IPS DF 6.9 (cell line): ENCODE measurements around the gene LIN52.
A peak's percentile ranks its signal among the peaks of the same experiment; 100 is the strongest.

ENCODE experiments used
- DNase-seq: peaks from one replicate; pipeline ENCODE4 v3.0.0-alpha.2; 2013; ENCODE audit warnings: low read depth, low spot score
- H3K27ac ChIP-seq: one replicate; pipeline ENCODE4 v1.5.1; 2013; ENCODE audit warnings: low read length, control low read depth
- H3K27me3 ChIP-seq: 2 replicates; pipeline ENCODE4 v1.6.1; 2013; ENCODE audit warnings: mild to moderate bottlenecking, low read length; ENCODE audit not compliant: control insufficient read depth, insufficient read depth
- H3K36me3 ChIP-seq: 2 replicates; pipeline ENCODE4 v1.6.1; 2013; ENCODE audit warnings: low read length; ENCODE audit not compliant: control insufficient read depth, insufficient read depth
- H3K4me1 ChIP-seq: 2 replicates; pipeline ENCODE4 v1.6.1; 2013; ENCODE audit warnings: low read length; ENCODE audit not compliant: control insufficient read depth, insufficient read depth
- H3K4me3 ChIP-seq: 2 replicates; pipeline ENCODE4 v1.5.1; 2013; ENCODE audit warnings: mild to moderate bottlenecking, low read length
- H3K9me3 ChIP-seq: 2 replicates; pipeline ENCODE4 v1.6.1; 2013; ENCODE audit warnings: low read length, inconsistent platforms; ENCODE audit not compliant: control insufficient read depth, insufficient read depth
- WGBS: extraction: QIAGEN DNeasy Blood & Tissue Kit; methylation state at CpG from one replicate; pipeline ENCODE4 v1.1.7; 2013; ENCODE audit warnings: mixed read lengths, missing lambda C conversion rate; ENCODE audit not compliant: insufficient read length, insufficient coverage; 5-methylcytosine and 5-hydroxymethylcytosine counted together

Gene LIN52

DNA sequence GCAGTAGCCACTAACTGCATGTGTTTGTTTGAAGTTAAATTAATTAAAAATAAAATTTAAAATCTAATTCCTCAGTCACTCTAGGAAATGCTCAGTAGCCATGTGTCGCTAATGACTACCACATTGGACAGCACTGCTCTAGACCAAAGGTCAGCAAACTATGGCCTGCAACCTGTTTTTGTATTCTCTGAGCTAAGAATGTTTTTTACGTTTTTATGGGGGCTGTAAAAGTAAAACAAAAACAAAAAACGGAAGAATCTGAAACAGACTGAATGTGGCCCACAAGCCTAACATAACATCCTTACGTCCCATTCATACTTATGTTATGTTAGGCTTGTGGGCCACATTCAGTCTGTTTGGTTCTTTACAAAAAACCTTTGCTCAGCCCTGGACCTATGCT is 57.8 kb downstream of the LIN52 start:
- no peak overlapping the region for H3K4me3 ChIP-seq
- H3K4me1 ChIP-seq = no peaks in the 10 kb centered on the region
- no peak overlapping the region for H3K27ac ChIP-seq
- DNase-seq = no peak
- WGBS = no CpG with 5 or more reads among the region's 4 CpGs
- H3K27me3 ChIP-seq = no peaks in the 10 kb centered on the region
- H3K36me3 ChIP-seq = no peaks in the 10 kb centered on the region
- no peaks in the 10 kb centered on the region for H3K9me3 ChIP-seq

DNA sequence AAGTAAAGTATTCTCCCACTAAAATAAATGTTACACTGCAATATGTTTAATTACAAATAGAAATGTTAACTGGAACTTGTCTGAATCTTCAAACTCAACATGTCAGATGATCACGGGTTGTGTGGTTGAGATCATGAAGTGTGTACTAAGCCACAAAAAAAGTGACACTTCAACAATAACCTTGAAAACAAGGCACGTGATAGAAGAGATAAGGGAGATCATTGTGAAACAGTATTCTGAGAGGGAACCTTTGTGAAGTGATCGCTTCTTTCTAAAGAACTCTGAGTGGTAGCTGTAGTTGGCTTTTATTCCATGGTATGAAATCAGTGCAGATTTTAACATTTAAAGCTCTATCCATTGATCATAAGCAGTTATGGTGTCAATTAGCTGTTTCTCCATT is 60.0 kb downstream of the LIN52 start:
- Histone ChIP-seq H3K36me3 (no peaks in the 10 kb centered on the region), H3K27me3 (no peaks in the 10 kb centered on the region), H3K4me1 (no peaks in the 10 kb centered on the region), H3K4me3 (no peak overlapping the region), H3K27ac (no peak overlapping the region), H3K9me3 (no peaks in the 10 kb centered on the region)
- WGBS = no CpG with 5 or more reads among the region's 3 CpGs
- DNase-seq = no peak

- Histone ChIP-seq H3K36me3 (no peaks in the 10 kb centered on the region), H3K4me1 (no peaks in the 10 kb centered on the region), H3K9me3 (no peaks in the 10 kb centered on the region), H3K27me3 (no peaks in the 10 kb centered on the region), H3K27ac (no peak overlapping the region), H3K4me3 (no peak overlapping the region)
- DNase-seq = no peak
- WGBS = no CpG with 5 or more reads among the region's 1 CpG
These were observed 62.8 kb downstream of the LIN52 start for GRCh38 chr14:74147571-74147970.

- DNase-seq = no peak
- H3K27ac ChIP-seq = no peak overlapping the region
- H3K36me3 ChIP-seq = no peaks in the 10 kb centered on the region
- WGBS = no CpG with 5 or more reads among the region's 2 CpGs
- no peaks in the 10 kb centered on the region for H3K27me3 ChIP-seq
- no peaks in the 10 kb centered on the region for H3K9me3 ChIP-seq
- H3K4me3 ChIP-seq = no peak overlapping the region
- no peaks in the 10 kb centered on the region for H3K4me1 ChIP-seq
These were observed 63.9 kb downstream of the LIN52 start for GRCh38 chr14:74148705-74149104.

GRCh38 chr14:74155287-74155686 is 70.5 kb downstream of the LIN52 start:
- Histone ChIP-seq H3K4me1 (no peaks in the 10 kb centered on the region), H3K27ac (no peak overlapping the region), H3K36me3 (no peaks in the 10 kb centered on the region), H3K27me3 (no peaks in the 10 kb centered on the region), H3K9me3 (no peaks in the 10 kb centered on the region), H3K4me3 (no peak overlapping the region)
- DNase-seq = no peak
- WGBS = no CpG with 5 or more reads among the region's 6 CpGs

DNA sequence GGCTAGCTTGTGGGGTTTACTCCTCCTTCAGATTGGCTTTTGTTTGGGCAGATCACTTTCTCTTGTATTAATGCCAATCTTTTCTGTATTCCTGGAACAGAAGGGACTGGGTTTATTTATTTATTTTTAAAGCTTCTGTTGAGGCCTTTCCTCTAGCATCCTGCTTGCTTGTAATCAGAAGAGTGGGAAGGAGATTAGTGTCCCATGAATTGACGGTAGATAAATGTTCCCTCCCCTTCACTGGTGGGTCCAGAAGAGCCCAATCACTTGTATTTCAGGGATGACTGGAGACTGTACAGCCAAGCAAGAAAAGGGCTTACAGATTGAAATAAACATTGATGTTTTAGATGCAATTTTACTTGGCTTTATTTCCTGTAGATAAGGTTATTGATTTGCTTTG is 71.0 kb downstream of the LIN52 start:
- H3K36me3 ChIP-seq = no peaks in the 10 kb centered on the region

DNA sequence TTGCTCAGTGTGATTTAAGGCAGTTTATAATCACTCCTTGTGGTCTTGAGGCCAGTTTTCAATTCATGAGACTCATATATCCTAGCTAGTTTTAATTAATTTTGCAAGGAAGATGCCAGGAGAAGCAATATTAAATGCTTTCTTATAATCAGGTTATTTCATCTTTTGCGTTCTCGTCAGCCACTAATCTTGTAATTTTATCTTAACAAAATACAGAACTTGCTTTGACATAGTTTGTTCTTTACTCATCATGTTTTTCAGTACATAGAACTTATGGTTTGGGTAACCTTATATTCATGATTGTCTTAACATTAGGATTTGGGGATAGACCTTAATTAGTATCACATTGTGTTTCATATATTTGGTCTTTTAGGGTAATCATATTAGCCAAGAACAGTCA is 76.0 kb downstream of the LIN52 start:
- no peaks in the 10 kb centered on the region for H3K4me1 ChIP-seq
- no CpG with 5 or more reads among the region's 2 CpGs for WGBS
- no peak overlapping the region for H3K4me3 ChIP-seq
- H3K27ac ChIP-seq = no peak overlapping the region
- H3K27me3 ChIP-seq = no peaks in the 10 kb centered on the region
- no peaks in the 10 kb centered on the region for H3K9me3 ChIP-seq
- H3K36me3 ChIP-seq = no peaks in the 10 kb centered on the region
- no peak for DNase-seq

More for the DNA sequence above, 71.0 kb downstream of the LIN52 start:
- no peak for DNase-seq
- no peaks in the 10 kb centered on the region for H3K27me3 ChIP-seq
- no peaks in the 10 kb centered on the region for H3K4me1 ChIP-seq
- no peaks in the 10 kb centered on the region for H3K9me3 ChIP-seq
- no peak overlapping the region for H3K4me3 ChIP-seq
- no peak overlapping the region for H3K27ac ChIP-seq
- no CpG with 5 or more reads among the region's 1 CpG for WGBS

- peak; percentile 13 for DNase-seq
- H3K4me1 ChIP-seq = no peaks in the 10 kb centered on the region
- 100% methylated on average over 1 of the region's 8 CpGs for WGBS
- no peak overlapping the region for H3K4me3 ChIP-seq
- no peaks in the 10 kb centered on the region for H3K36me3 ChIP-seq
- no peaks in the 10 kb centered on the region for H3K27me3 ChIP-seq
- H3K9me3 ChIP-seq = no peaks in the 10 kb centered on the region
- H3K27ac ChIP-seq = no peak overlapping the region
These were observed 76.9 kb downstream of the LIN52 start for GRCh38 chr14:74161526-74162158.

GRCh38 chr14:74169906-74170305 is 85.2 kb downstream of the LIN52 start:
- DNase-seq = no peak
- Histone ChIP-seq H3K4me3 (no peak overlapping the region), H3K36me3 (no peaks in the 10 kb centered on the region), H3K27me3 (no peaks in the 10 kb centered on the region), H3K27ac (no peak overlapping the region), H3K4me1 (no peaks in the 10 kb centered on the region), H3K9me3 (no peaks in the 10 kb centered on the region)
- WGBS = no CpG with 5 or more reads among the region's 3 CpGs

GRCh38 chr14:74176400-74176793 is 91.6 kb downstream of the LIN52 start:
- no peak overlapping the region for H3K27ac ChIP-seq
- no peaks in the 10 kb centered on the region for H3K9me3 ChIP-seq
- no peaks in the 10 kb centered on the region for H3K36me3 ChIP-seq
- no CpG with 5 or more reads among the region's 2 CpGs for WGBS
- no peaks in the 10 kb centered on the region for H3K4me1 ChIP-seq
- no peaks in the 10 kb centered on the region for H3K27me3 ChIP-seq
- H3K4me3 ChIP-seq = no peak overlapping the region
- no peak for DNase-seq

GRCh38 chr14:74179856-74180255 is 95.1 kb downstream of the LIN52 start:
- Histone ChIP-seq H3K36me3 (no peaks in the 10 kb centered on the region), H3K9me3 (no peaks in the 10 kb centered on the region), H3K27me3 (no peaks in the 10 kb centered on the region), H3K4me3 (no peak overlapping the region), H3K27ac (no peak overlapping the region), H3K4me1 (no peaks in the 10 kb centered on the region)
- WGBS = no CpG with 5 or more reads among the region's 3 CpGs
- no peak for DNase-seq
